ENCODE results near the gene INPP5F. TPM values are rescaled to one million over a fixed set of nuclear protein-coding genes. Genes with fewer than 3 reads are reported as not detected.

The INPP5F gene
- total and polyA plus RNA-seq, 2 donors (not counting 1 experiment from before 2014, with no cell fraction given) = 11.2 to 37.5 TPM

DNA sequence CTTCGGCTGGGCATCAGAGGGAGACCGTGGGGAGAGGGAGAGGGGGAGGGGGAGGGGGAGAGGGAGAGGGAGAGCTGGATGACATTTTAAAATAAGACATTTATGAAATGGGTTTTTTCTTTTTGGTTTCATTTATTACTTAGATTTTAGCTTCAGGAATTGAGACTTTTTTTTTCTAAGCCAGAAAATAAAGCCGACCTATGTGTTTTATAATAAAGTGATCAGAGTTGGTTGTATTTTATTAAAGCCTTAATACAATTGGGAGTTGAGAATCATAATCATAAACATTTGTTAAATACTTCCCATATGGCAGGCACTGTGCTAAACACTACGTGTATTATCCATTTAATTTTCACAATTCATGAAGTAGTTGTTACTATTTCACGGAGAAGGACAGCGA is 70.2 kb downstream of the INPP5F start:
- Mint-ChIP-seq H3K9me3 (ENCODE audit: insufficient read depth) (no peaks in the 10 kb centered on the region), H3K4me3 (no peak overlapping the region), H3K4me1 (peaks cover 4% of the 10 kb centered on the region), H3K27me3 (no peaks in the 10 kb centered on the region), H3K27ac (no peak overlapping the region)
- Histone ChIP-seq H4K20me1 (ENCODE audit: control insufficient read depth, insufficient read depth, low read length, poor library complexity, severe bottlenecking) (no peaks in the 10 kb centered on the region), H2AFZ (ENCODE audit: insufficient read depth, low read depth, low read length, poor library complexity, severe bottlenecking) (no peak overlapping the region), H3K4me3 (ENCODE audit: control extremely low read depth in 1 of 5, extremely low read depth in 1 of 5, insufficient read depth in 1 of 5, low read depth in 2 of 5, low read length in 4 of 5) (no peak overlapping the region), H3K27ac (ENCODE audit: low read length in 2 of 2) (no peak overlapping the region), H3K9ac (ENCODE audit: low read length) (no peak overlapping the region), H3K4me2 (replicated peaks; ENCODE audit: low read depth, low read length, poor library complexity, severe bottlenecking) (no peak overlapping the region), H3K79me2 (ENCODE audit: control insufficient read depth, insufficient read depth, low read length) (no peaks in the 10 kb centered on the region), H3K27me3 (replicated peaks in 1 of 4; ENCODE audit: control extremely low read depth in 1 of 4, control insufficient read depth in 3 of 4, insufficient read depth in 4 of 4, low read length in 3 of 4) (no peaks in the 10 kb centered on the region), H3K36me3 (replicated peaks in 1 of 2; ENCODE audit: control extremely low read depth in 1 of 2, control insufficient read depth in 1 of 2, extremely low read depth in 1 of 2, insufficient read depth in 2 of 2, low read length in 1 of 2) (peaks cover 0 to 28% of the 10 kb centered on the region in 2 experiments), H3K9me3 (ENCODE audit: control extremely low read depth in 1 of 3, control insufficient read depth in 2 of 3, insufficient read depth in 1 of 3, low read length in 2 of 3) (no peaks in the 10 kb centered on the region), H3K4me1 (ENCODE audit: control insufficient read depth in 2 of 2, insufficient read depth in 2 of 2, low read length in 2 of 2) (no peaks in the 10 kb centered on the region)
- intact Hi-C loops (cut with micrococcal nuclease) = no loop called here
- TF ChIP-seq, protein P1, sequence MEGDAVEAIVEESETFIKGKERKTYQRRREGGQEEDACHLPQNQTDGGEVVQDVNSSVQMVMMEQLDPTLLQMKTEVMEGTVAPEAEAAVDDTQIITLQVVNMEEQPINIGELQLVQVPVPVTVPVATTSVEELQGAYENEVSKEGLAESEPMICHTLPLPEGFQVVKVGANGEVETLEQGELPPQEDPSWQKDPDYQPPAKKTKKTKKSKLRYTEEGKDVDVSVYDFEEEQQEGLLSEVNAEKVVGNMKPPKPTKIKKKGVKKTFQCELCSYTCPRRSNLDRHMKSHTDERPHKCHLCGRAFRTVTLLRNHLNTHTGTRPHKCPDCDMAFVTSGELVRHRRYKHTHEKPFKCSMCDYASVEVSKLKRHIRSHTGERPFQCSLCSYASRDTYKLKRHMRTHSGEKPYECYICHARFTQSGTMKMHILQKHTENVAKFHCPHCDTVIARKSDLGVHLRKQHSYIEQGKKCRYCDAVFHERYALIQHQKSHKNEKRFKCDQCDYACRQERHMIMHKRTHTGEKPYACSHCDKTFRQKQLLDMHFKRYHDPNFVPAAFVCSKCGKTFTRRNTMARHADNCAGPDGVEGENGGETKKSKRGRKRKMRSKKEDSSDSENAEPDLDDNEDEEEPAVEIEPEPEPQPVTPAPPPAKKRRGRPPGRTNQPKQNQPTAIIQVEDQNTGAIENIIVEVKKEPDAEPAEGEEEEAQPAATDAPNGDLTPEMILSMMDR (IDR thresholded peaks at IDR 0.05) = no peak
- TF ChIP-seq EZH2 (IDR thresholded peaks at IDR 0.05; ENCODE audit: borderline replicate concordance, insufficient read depth, low read depth, low read length, poor library complexity, severe bottlenecking) = no peak
- 100% methylated on average over 2 of the region's 6 CpGs for WGBS (ENCODE audit: insufficient coverage)
- DNase-seq (no peak), ATAC-seq (ENCODE audit: low read depth) (no peak)
- CTCF ChIA-PET = no interaction called here
- POLR2A ChIA-PET = no interaction called here

DNA sequence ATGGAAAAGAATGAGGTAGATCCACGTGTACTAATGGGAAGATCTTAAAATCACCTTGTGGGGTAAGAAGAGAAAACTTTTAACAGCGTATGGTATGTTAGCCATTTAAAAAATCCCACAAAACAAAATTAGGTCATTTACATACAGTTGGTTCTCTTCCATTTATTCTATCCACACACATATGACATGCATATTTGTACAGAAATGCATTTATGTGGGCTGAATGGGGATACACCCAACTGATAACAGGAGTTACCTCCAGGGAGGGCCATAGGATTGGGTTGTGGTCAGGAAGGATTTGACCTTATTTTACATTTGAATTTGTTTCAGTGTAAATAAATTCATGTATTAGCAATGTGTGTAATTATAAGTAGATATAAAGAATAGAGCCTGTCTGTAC is 75.3 kb downstream of the INPP5F start:
- ATAC-seq (ENCODE audit: low read depth) = no peak

More for the DNA sequence above, 75.3 kb downstream of the INPP5F start:
- no peak overlapping the region for H3K27ac Mint-ChIP-seq
- H3K9ac ChIP-seq (ENCODE audit: low read length) = no peak overlapping the region
- no peak overlapping the region for H3K4me3 Mint-ChIP-seq
- no peak overlapping the region for H3K4me3 ChIP-seq (ENCODE audit: control extremely low read depth in 1 of 5, extremely low read depth in 1 of 5, insufficient read depth in 1 of 5, low read depth in 2 of 5, low read length in 4 of 5)
- no CpG with 5 or more reads among the region's 2 CpGs for WGBS (ENCODE audit: insufficient coverage)
- H3K4me2 ChIP-seq (replicated peaks; ENCODE audit: low read depth, low read length, poor library complexity, severe bottlenecking) = no peak overlapping the region
- POLR2A ChIA-PET = no interaction called here
- peaks cover 15% of the 10 kb centered on the region for H3K4me1 Mint-ChIP-seq
- peaks cover 0 to 26% of the 10 kb centered on the region in 2 experiments for H3K36me3 ChIP-seq (replicated peaks in 1 of 2; ENCODE audit: control extremely low read depth in 1 of 2, control insufficient read depth in 1 of 2, extremely low read depth in 1 of 2, insufficient read depth in 2 of 2, low read length in 1 of 2)
- TF ChIP-seq, protein P1 (IDR thresholded peaks at IDR 0.05) = no peak
- no peak for TF ChIP-seq EZH2 (IDR thresholded peaks at IDR 0.05; ENCODE audit: borderline replicate concordance, insufficient read depth, low read depth, low read length, poor library complexity, severe bottlenecking)
- H3K9me3 ChIP-seq (ENCODE audit: control extremely low read depth in 1 of 3, control insufficient read depth in 2 of 3, insufficient read depth in 1 of 3, low read length in 2 of 3) = no peaks in the 10 kb centered on the region
- H3K4me1 ChIP-seq (ENCODE audit: control insufficient read depth in 2 of 2, insufficient read depth in 2 of 2, low read length in 2 of 2) = no peaks in the 10 kb centered on the region
- H4K20me1 ChIP-seq (ENCODE audit: control insufficient read depth, insufficient read depth, low read length, poor library complexity, severe bottlenecking) = no peaks in the 10 kb centered on the region
- CTCF ChIA-PET = no interaction called here
- no peak overlapping the region for H2AFZ ChIP-seq (ENCODE audit: insufficient read depth, low read depth, low read length, poor library complexity, severe bottlenecking)
- H3K27me3 ChIP-seq (replicated peaks in 1 of 4; ENCODE audit: control extremely low read depth in 1 of 4, control insufficient read depth in 3 of 4, insufficient read depth in 4 of 4, low read length in 3 of 4) = no peaks in the 10 kb centered on the region
- no peaks in the 10 kb centered on the region for H3K9me3 Mint-ChIP-seq (ENCODE audit: insufficient read depth)
- no peaks in the 10 kb centered on the region for H3K79me2 ChIP-seq (ENCODE audit: control insufficient read depth, insufficient read depth, low read length)
- intact Hi-C loops (cut with micrococcal nuclease) = loop anchor here (10.0 kb wide), 1 partner anchor 46 kb away; no protein-coding TSS in a partner anchor
- H3K27me3 Mint-ChIP-seq = no peaks in the 10 kb centered on the region
- H3K27ac ChIP-seq (ENCODE audit: low read length in 2 of 2) = no peak overlapping the region
- no peak for DNase-seq

Data from B cell (primary cell).